Osteoblast (primary cell): ENCODE data around the gene TMEM222. TPM values are rescaled to one million over a fixed set of nuclear protein-coding genes. Genes with fewer than 3 reads are reported as not detected.

Source experiments
- DNase-seq: peaks from one replicate; pipeline ENCODE4 v3.0.0; 2011; ENCODE audit warnings: low spot score, mixed read lengths; ENCODE audit not compliant: insufficient read length; ENCODE audit errors: missing footprints
- H2AFZ ChIP-seq: 2 replicates; pipeline ENCODE4 v1.6.0; 2011; ENCODE audit warnings: mild to moderate bottlenecking, low read length
- H3K27ac ChIP-seq: 2 replicates; pipeline ENCODE4 v1.5.1; 2011; ENCODE audit warnings: mild to moderate bottlenecking, low read depth, low read length, moderate library complexity
- H3K27me3 ChIP-seq: 2 replicates; pipeline ENCODE4 v1.6.0; 2012; ENCODE audit warnings: mild to moderate bottlenecking, control low read depth, inconsistent platforms, low read length, moderate library complexity; ENCODE audit not compliant: insufficient read depth
- H3K36me3 ChIP-seq: 2 replicates; pipeline ENCODE4 v1.5.1; 2011; ENCODE audit warnings: mild to moderate bottlenecking, low read length, control low read depth, moderate library complexity; ENCODE audit not compliant: insufficient read depth
- H3K4me1 ChIP-seq: 2 replicates; pipeline ENCODE4 v1.5.1; 2011; ENCODE audit warnings: mild to moderate bottlenecking, low read length, control low read depth, moderate library complexity; ENCODE audit not compliant: insufficient read depth
- H3K4me2 ChIP-seq: 2 replicates; pipeline ENCODE4 v1.6.0; 2011; ENCODE audit warnings: mild to moderate bottlenecking, low read length; ENCODE audit not compliant: insufficient read depth
- H3K4me3 ChIP-seq: fragments of 200-600 bp; sonication (generic); 3 replicates; pipeline ENCODE4 v1.5.1; 2012; ENCODE audit warnings: mild to moderate bottlenecking, low read length, inconsistent platforms; ENCODE audit not compliant: insufficient read depth
- H3K79me2 ChIP-seq: 2 replicates; pipeline ENCODE4 v1.6.0; 2012; ENCODE audit warnings: mild to moderate bottlenecking, low read length, control low read depth, inconsistent platforms; ENCODE audit not compliant: insufficient read depth
- H3K9me3 ChIP-seq: 2 replicates; pipeline ENCODE4 v1.5.1; 2011; ENCODE audit warnings: low read depth, low read length, control low read depth
- H4K20me1 ChIP-seq: 2 replicates; pipeline ENCODE4 v1.6.0; 2012; ENCODE audit warnings: mild to moderate bottlenecking, low read length, control low read depth; ENCODE audit not compliant: insufficient read depth
- CTCF ChIP-seq: IDR thresholded peaks from 2 replicates; pipeline ENCODE4 v1.5.1; 2011; ENCODE audit warnings: mild to moderate bottlenecking, low read depth, low read length, moderate library complexity; ENCODE audit errors: extremely low read depth
- total RNA-seq: library from RNA; depleted of rRNA; stranded (reverse); fragments of >200 nt; gene quantifications from 2 replicates; pipeline ENCODE4 v1.2.3, GENCODE V29; 2012

The TMEM222 gene
- total RNA-seq, 1 donor = 30.4 TPM

- Histone ChIP-seq H3K79me2 (peaks cover 12% of the 10 kb centered on the region), H3K9me3 (no peaks in the 10 kb centered on the region), H4K20me1 (no peaks in the 10 kb centered on the region), H3K27ac (no peak overlapping the region), H3K36me3 (peaks cover 58% of the 10 kb centered on the region), H3K4me2 (no peak overlapping the region), H2AFZ (no peak overlapping the region), H3K4me3 (no peak overlapping the region), H3K4me1 (peaks cover 6% of the 10 kb centered on the region), H3K27me3 (no peaks in the 10 kb centered on the region)
- no peak for TF ChIP-seq CTCF
- no peak for DNase-seq
Observed at GRCh38 chr1:27360159-27361043, 38.4 kb downstream of the TMEM222 start.

- Histone ChIP-seq H3K27me3 (no peaks in the 10 kb centered on the region), H3K4me1 (peaks cover 6% of the 10 kb centered on the region), H3K4me2 (no peak overlapping the region), H3K4me3 (no peak overlapping the region), H4K20me1 (no peaks in the 10 kb centered on the region), H3K9me3 (no peaks in the 10 kb centered on the region), H3K36me3 (peaks cover 52% of the 10 kb centered on the region), H3K27ac (no peak overlapping the region), H3K79me2 (peaks cover 12% of the 10 kb centered on the region), H2AFZ (no peak overlapping the region)
- TF ChIP-seq CTCF = no peak
- DNase-seq = no peak
Observed at GRCh38 chr1:27361044-27361402, 39.1 kb downstream of the TMEM222 start.

- peaks cover 47% of the 10 kb centered on the region for H3K36me3 ChIP-seq
- DNase-seq = no peak
- TF ChIP-seq CTCF = no peak
- H3K4me2 ChIP-seq = no peak overlapping the region
- H4K20me1 ChIP-seq = no peaks in the 10 kb centered on the region
- H3K9me3 ChIP-seq = no peaks in the 10 kb centered on the region
- H3K27ac ChIP-seq = no peak overlapping the region
- no peaks in the 10 kb centered on the region for H3K27me3 ChIP-seq
- H3K4me1 ChIP-seq = peaks cover 6% of the 10 kb centered on the region
- no peak overlapping the region for H3K4me3 ChIP-seq
- H3K79me2 ChIP-seq = peaks cover 12% of the 10 kb centered on the region
- H2AFZ ChIP-seq = no peak overlapping the region
Observed at GRCh38 chr1:27361553-27361952, 39.6 kb downstream of the TMEM222 start.

GRCh38 chr1:27363766-27364695 is 42.1 kb downstream of the TMEM222 start:
- no peak overlapping the region for H3K27ac ChIP-seq
- no peaks in the 10 kb centered on the region for H3K9me3 ChIP-seq

More at GRCh38 chr1:27363766-27364695, 42.1 kb downstream of the TMEM222 start:
- no peak for TF ChIP-seq CTCF
- peaks cover 12% of the 10 kb centered on the region for H3K79me2 ChIP-seq
- no peaks in the 10 kb centered on the region for H4K20me1 ChIP-seq
- no peak overlapping the region for H2AFZ ChIP-seq
- H3K27me3 ChIP-seq = no peaks in the 10 kb centered on the region
- peaks cover 11% of the 10 kb centered on the region for H3K4me1 ChIP-seq
- H3K4me2 ChIP-seq = no peak overlapping the region
- DNase-seq = no peak
- no peak overlapping the region for H3K4me3 ChIP-seq
- peaks cover 41% of the 10 kb centered on the region for H3K36me3 ChIP-seq
